ENCODE data around the gene SLC16A2.

DNA sequence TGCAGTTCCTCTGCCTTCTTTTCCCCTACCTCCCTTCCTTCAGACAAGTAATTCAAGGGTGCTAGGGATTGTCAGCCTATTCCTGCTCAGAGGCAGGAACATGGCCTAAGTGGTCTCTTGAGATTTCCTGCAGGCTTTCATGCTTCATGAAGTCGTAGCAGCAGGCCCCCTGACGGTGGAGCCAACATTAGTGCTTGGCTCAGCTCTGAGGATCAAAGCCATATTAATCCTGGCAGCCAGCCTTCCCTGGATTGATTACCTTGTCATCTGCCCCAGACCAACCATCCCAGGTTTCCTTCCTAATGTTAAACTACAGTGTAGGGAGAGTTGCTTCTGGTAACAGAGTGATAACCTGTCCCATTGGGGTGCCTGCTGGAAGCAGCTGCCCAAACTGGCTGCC is 84.1 kb downstream of the SLC16A2 start:
- TF ChIP-seq FOXM1 (IDR thresholded peaks at IDR 0.05; ENCODE audit: borderline replicate concordance): no peak
- no peak for TF ChIP-seq SP1 (IDR thresholded peaks at IDR 0.05)
- TF ChIP-seq NFRKB (IDR thresholded peaks at IDR 0.05): no peak
- no peak for TF ChIP-seq FOXA1 (IDR thresholded peaks at IDR 0.05)
- no peak for TF ChIP-seq HDGF (IDR thresholded peaks at IDR 0.05; ENCODE audit: borderline replicate concordance)
- TF ChIP-seq BHLHE40 (IDR thresholded peaks at IDR 0.05; ENCODE audit: borderline replicate concordance): no peak
- no peak for TF ChIP-seq CTBP1 (IDR thresholded peaks at IDR 0.05; ENCODE audit: borderline replicate concordance)
- TF ChIP-seq, protein P1, sequence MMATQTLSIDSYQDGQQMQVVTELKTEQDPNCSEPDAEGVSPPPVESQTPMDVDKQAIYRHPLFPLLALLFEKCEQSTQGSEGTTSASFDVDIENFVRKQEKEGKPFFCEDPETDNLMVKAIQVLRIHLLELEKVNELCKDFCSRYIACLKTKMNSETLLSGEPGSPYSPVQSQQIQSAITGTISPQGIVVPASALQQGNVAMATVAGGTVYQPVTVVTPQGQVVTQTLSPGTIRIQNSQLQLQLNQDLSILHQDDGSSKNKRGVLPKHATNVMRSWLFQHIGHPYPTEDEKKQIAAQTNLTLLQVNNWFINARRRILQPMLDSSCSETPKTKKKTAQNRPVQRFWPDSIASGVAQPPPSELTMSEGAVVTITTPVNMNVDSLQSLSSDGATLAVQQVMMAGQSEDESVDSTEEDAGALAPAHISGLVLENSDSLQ (IDR thresholded peaks at IDR 0.05): no peak

All from HEK293T (cell line).